Mesenchymal stem cell (in vitro differentiated cells and primary cell): ENCODE data around the gene CPNE9.

ENCODE experiments used
- DNase-seq: peaks from one replicate; pipeline ENCODE4 v3.0.0-alpha.2; 2013
- H2AFZ ChIP-seq: one replicate; pipeline ENCODE4 v1.6.1; 2013; ENCODE audit warnings: low read depth, mild to moderate bottlenecking, control low read depth, inconsistent platforms, low read length, moderate library complexity
- H2AK5ac ChIP-seq: 2 replicates; pipeline ENCODE4 v1.6.1; 2013; ENCODE audit warnings: low read length, moderate library complexity, mild to moderate bottlenecking, inconsistent platforms; ENCODE audit not compliant: severe bottlenecking
- H2BK120ac ChIP-seq: one replicate; pipeline ENCODE4 v1.6.1; 2013; ENCODE audit warnings: low read depth, mild to moderate bottlenecking, inconsistent platforms, low read length, moderate library complexity
- H2BK12ac ChIP-seq, 2 experiments: one replicate each; pipeline ENCODE4 v1.6.1; 2013; ENCODE audit warnings: inconsistent platforms in 2 of 2, low read length in 2 of 2, mild to moderate bottlenecking in 2 of 2, moderate library complexity in 2 of 2, control low read depth in 1 of 2
- H2BK15ac ChIP-seq: one replicate; pipeline ENCODE4 v1.6.1; 2013; ENCODE audit warnings: mild to moderate bottlenecking, low read depth, inconsistent platforms; ENCODE audit not compliant: poor library complexity, severe bottlenecking
- H2BK5ac ChIP-seq: 2 replicates; pipeline ENCODE4 v1.6.1; 2013; ENCODE audit warnings: low read depth, mild to moderate bottlenecking, low read length, control low read depth, inconsistent platforms; ENCODE audit not compliant: poor library complexity, severe bottlenecking
- H3K14ac ChIP-seq, 2 experiments: one replicate each; pipeline ENCODE4 v1.6.1; 2013; ENCODE audit warnings: inconsistent platforms in 2 of 2, low read length in 2 of 2, control low read depth in 1 of 2, mild to moderate bottlenecking in 1 of 2, moderate library complexity in 1 of 2
- H3K18ac ChIP-seq, 2 experiments: one replicate each; pipeline ENCODE4 v1.6.1; 2013; ENCODE audit warnings: inconsistent platforms in 2 of 2, low read length in 2 of 2, control low read depth in 1 of 2, low read depth in 1 of 2, mild to moderate bottlenecking in 1 of 2
- H3K23ac ChIP-seq, 2 experiments: one replicate each; pipeline ENCODE4 v1.6.1; 2013; ENCODE audit warnings: inconsistent platforms in 2 of 2, low read length in 2 of 2, mild to moderate bottlenecking in 2 of 2, moderate library complexity in 2 of 2, control low read depth in 1 of 2
- H3K27ac ChIP-seq: 2 replicates; pipeline ENCODE4 v1.5.1; 2013; ENCODE audit warnings: mild to moderate bottlenecking, moderate library complexity, low read length, control low read depth, inconsistent platforms; ENCODE audit not compliant: poor library complexity, severe bottlenecking
- H3K27me3 ChIP-seq, 2 experiments: 2 replicates each; pipeline versions ENCODE4 v1.6.1 to v1.7.0; 2013; ENCODE audit warnings: low read length in 2 of 2, mild to moderate bottlenecking in 2 of 2, moderate library complexity in 2 of 2, control low read depth in 1 of 2, inconsistent platforms in 1 of 2; ENCODE audit not compliant: control insufficient read depth in 1 of 2, insufficient read depth in 1 of 2
- H3K36me3 ChIP-seq, 2 experiments: 2 replicates each; pipeline versions ENCODE4 v1.6.1 to v1.7.0; 2013; ENCODE audit warnings: low read length in 2 of 2, control low read depth in 1 of 2, inconsistent platforms in 1 of 2, low read depth in 1 of 2, mild to moderate bottlenecking in 1 of 2; ENCODE audit not compliant: insufficient read depth in 2 of 2, control insufficient read depth in 1 of 2
- H3K4ac ChIP-seq, 2 experiments: one replicate each; pipeline ENCODE4 v1.6.1; 2013; ENCODE audit warnings: inconsistent platforms in 2 of 2, low read length in 2 of 2, mild to moderate bottlenecking in 2 of 2, moderate library complexity in 2 of 2, control low read depth in 1 of 2, low read depth in 1 of 2
- H3K4me1 ChIP-seq: 2 replicates; pipeline ENCODE4 v1.6.1; 2013; ENCODE audit warnings: low read depth, low read length, control low read depth; ENCODE audit not compliant: control insufficient read depth, insufficient read depth
- H3K4me2 ChIP-seq: 2 replicates; pipeline ENCODE4 v1.6.1; 2013; ENCODE audit warnings: low read length, mild to moderate bottlenecking, inconsistent platforms; ENCODE audit not compliant: poor library complexity, severe bottlenecking
- H3K4me3 ChIP-seq, 2 experiments: 2 replicates each; pipeline versions ENCODE4 v1.5.1 to v1.7.0; 2013; ENCODE audit warnings: low read length in 2 of 2, mild to moderate bottlenecking in 2 of 2, control low read depth in 1 of 2, low read depth in 1 of 2; ENCODE audit not compliant: insufficient read depth in 1 of 2
- H3K79me1 ChIP-seq: replicated peaks from 2 replicates; pipeline ENCODE4 v1.6.1; 2013; ENCODE audit warnings: mild to moderate bottlenecking, control low read depth, low read length, inconsistent platforms; ENCODE audit not compliant: poor library complexity, severe bottlenecking
- H3K9ac ChIP-seq: 2 replicates; pipeline ENCODE4 v1.7.0; 2013; ENCODE audit warnings: mild to moderate bottlenecking, low read length, moderate library complexity
- H3K9me3 ChIP-seq: 2 replicates; pipeline ENCODE4 v1.7.0; 2013; ENCODE audit warnings: mild to moderate bottlenecking, low read length; ENCODE audit not compliant: control insufficient read depth
- H4K8ac ChIP-seq: one replicate; pipeline ENCODE4 v1.6.1; 2013; ENCODE audit warnings: inconsistent platforms, mild to moderate bottlenecking, low read length, moderate library complexity
- H4K91ac ChIP-seq: one replicate; pipeline ENCODE4 v1.6.1; 2013; ENCODE audit warnings: mild to moderate bottlenecking, low read length, inconsistent platforms
- WGBS: methylation state at CpG from one replicate; pipeline ENCODE4 v1.1.7; 2013; ENCODE audit warnings: mixed read lengths; 5-methylcytosine and 5-hydroxymethylcytosine counted together

Gene CPNE9

GRCh38 chr3:9776896-9777693, 73.5 kb downstream of the CPNE9 start:
- DNase-seq: no peak
- Histone ChIP-seq H3K79me1 (peaks cover 1% of the 10 kb centered on the region), H2BK5ac (no peak overlapping the region), H2BK15ac (no peak overlapping the region), H3K4me2 (no peak overlapping the region), H3K4me3 (no peak overlapping the region), H4K8ac (no peak overlapping the region), H3K27ac (no peak overlapping the region), H3K9me3 (no peaks in the 10 kb centered on the region), H3K23ac (no peak overlapping the region), H3K36me3 (peaks cover 21 to 26% of the 10 kb centered on the region in 2 experiments), H3K9ac (no peak overlapping the region), H4K91ac (no peak overlapping the region), H2AFZ (no peak overlapping the region), H2BK120ac (no peak overlapping the region), H2AK5ac (no peak overlapping the region), H3K18ac (no peak overlapping the region), H3K4me1 (peaks cover 2% of the 10 kb centered on the region), H3K27me3 (no peaks in the 10 kb centered on the region), H3K4ac (no peak overlapping the region), H2BK12ac (no peak overlapping the region), H3K14ac (no peak overlapping the region)
- 89% methylated on average over 5 of the region's 5 CpGs for WGBS

- H3K4me2 ChIP-seq: no peak overlapping the region
- H3K23ac ChIP-seq: no peak overlapping the region
- H2BK15ac ChIP-seq: no peak overlapping the region
- H3K79me1 ChIP-seq: peaks cover 1% of the 10 kb centered on the region
- no peak overlapping the region for H2BK5ac ChIP-seq
- H3K9ac ChIP-seq: peak overlapping the region; percentile 24
- no peak overlapping the region for H3K27ac ChIP-seq
- no peak overlapping the region for H3K4me3 ChIP-seq
- no peak overlapping the region for H2AK5ac ChIP-seq
- peaks cover 2% of the 10 kb centered on the region for H3K4me1 ChIP-seq
- no peak overlapping the region for H2AFZ ChIP-seq
- no peaks in the 10 kb centered on the region for H3K9me3 ChIP-seq
- H2BK120ac ChIP-seq: no peak overlapping the region
- no peak overlapping the region for H3K18ac ChIP-seq
- no peak for DNase-seq
- WGBS: 100% methylated on average over 1 of the region's 1 CpG
- H4K91ac ChIP-seq: no peak overlapping the region
- no peak overlapping the region for H4K8ac ChIP-seq
- H3K4ac ChIP-seq: no peak overlapping the region
- no peaks in the 10 kb centered on the region for H3K27me3 ChIP-seq
- no peak overlapping the region for H3K14ac ChIP-seq
- H2BK12ac ChIP-seq: no peak overlapping the region
- peaks cover 23 to 31% of the 10 kb centered on the region in 2 experiments for H3K36me3 ChIP-seq
These were observed 74.0 kb downstream of the CPNE9 start for GRCh38 chr3:9777694-9778021.

- Histone ChIP-seq H2AK5ac (no peak overlapping the region), H3K9me3 (no peaks in the 10 kb centered on the region), H3K14ac (no peak overlapping the region), H3K27me3 (no peaks in the 10 kb centered on the region), H3K36me3 (peaks cover 23 to 37% of the 10 kb centered on the region in 2 experiments), H3K4me3 (no peak overlapping the region), H3K4me2 (no peak overlapping the region), H3K4me1 (peaks cover 2% of the 10 kb centered on the region), H2BK5ac (no peak overlapping the region), H2AFZ (no peak overlapping the region), H3K4ac (no peak overlapping the region), H3K9ac (peak overlapping the region; percentile 64), H3K27ac (no peak overlapping the region), H2BK15ac (no peak overlapping the region), H3K79me1 (peaks cover 1% of the 10 kb centered on the region), H3K23ac (no peak overlapping the region), H4K8ac (no peak overlapping the region), H2BK12ac (no peak overlapping the region), H3K18ac (no peak overlapping the region), H2BK120ac (no peak overlapping the region), H4K91ac (no peak overlapping the region)
- 83% methylated on average over 5 of the region's 5 CpGs for WGBS
- DNase-seq: no peak
These were observed 74.8 kb downstream of the CPNE9 start for GRCh38 chr3:9778143-9779074.

GRCh38 chr3:9779075-9779593, 75.5 kb downstream of the CPNE9 start:
- H2BK15ac ChIP-seq: no peak overlapping the region
- WGBS: 96% methylated on average over 4 of the region's 6 CpGs

More at GRCh38 chr3:9779075-9779593, 75.5 kb downstream of the CPNE9 start:
- no peak overlapping the region for H3K27ac ChIP-seq
- no peak overlapping the region for H3K18ac ChIP-seq
- no peak overlapping the region for H3K4me3 ChIP-seq
- H4K8ac ChIP-seq: no peak overlapping the region
- no peak overlapping the region for H3K23ac ChIP-seq
- H2BK12ac ChIP-seq: no peak overlapping the region
- H3K79me1 ChIP-seq: peaks cover 4% of the 10 kb centered on the region
- no peak overlapping the region for H3K14ac ChIP-seq
- H3K36me3 ChIP-seq: peaks cover 29 to 43% of the 10 kb centered on the region in 2 experiments
- peaks cover 2% of the 10 kb centered on the region for H3K4me1 ChIP-seq
- no peak overlapping the region for H2BK5ac ChIP-seq
- H2BK120ac ChIP-seq: no peak overlapping the region
- H3K27me3 ChIP-seq: no peaks in the 10 kb centered on the region
- no peak for DNase-seq
- H3K9me3 ChIP-seq: no peaks in the 10 kb centered on the region
- H3K9ac ChIP-seq: no peak overlapping the region
- H2AK5ac ChIP-seq: no peak overlapping the region
- H3K4me2 ChIP-seq: no peak overlapping the region
- H2AFZ ChIP-seq: no peak overlapping the region
- no peak overlapping the region for H4K91ac ChIP-seq
- H3K4ac ChIP-seq: no peak overlapping the region
